ENCODE measurements around the gene NOP14.
A peak's percentile ranks its signal among the peaks of the same experiment; 100 is the strongest.

NOP14 gene

GRCh38 chr4:2934077-2934812 lies 29.0 kb downstream of the NOP14 start:
- in situ Hi-C loops (cut with MboI; ENCODE audit: low pct_unique_long_range_greater_than_20kb, low sequenced_read_pairs, unreplicated experiment): loop anchor here (10.0 kb wide), 1 partner anchor 159 kb away; no protein-coding TSS in a partner anchor
- TF ChIP-seq, protein P1, sequence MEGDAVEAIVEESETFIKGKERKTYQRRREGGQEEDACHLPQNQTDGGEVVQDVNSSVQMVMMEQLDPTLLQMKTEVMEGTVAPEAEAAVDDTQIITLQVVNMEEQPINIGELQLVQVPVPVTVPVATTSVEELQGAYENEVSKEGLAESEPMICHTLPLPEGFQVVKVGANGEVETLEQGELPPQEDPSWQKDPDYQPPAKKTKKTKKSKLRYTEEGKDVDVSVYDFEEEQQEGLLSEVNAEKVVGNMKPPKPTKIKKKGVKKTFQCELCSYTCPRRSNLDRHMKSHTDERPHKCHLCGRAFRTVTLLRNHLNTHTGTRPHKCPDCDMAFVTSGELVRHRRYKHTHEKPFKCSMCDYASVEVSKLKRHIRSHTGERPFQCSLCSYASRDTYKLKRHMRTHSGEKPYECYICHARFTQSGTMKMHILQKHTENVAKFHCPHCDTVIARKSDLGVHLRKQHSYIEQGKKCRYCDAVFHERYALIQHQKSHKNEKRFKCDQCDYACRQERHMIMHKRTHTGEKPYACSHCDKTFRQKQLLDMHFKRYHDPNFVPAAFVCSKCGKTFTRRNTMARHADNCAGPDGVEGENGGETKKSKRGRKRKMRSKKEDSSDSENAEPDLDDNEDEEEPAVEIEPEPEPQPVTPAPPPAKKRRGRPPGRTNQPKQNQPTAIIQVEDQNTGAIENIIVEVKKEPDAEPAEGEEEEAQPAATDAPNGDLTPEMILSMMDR (IDR thresholded peaks at IDR 0.05; ENCODE audit: extremely low read depth, insufficient read depth, missing control alignments): no peak
- DNase-seq (ENCODE audit: low spot score): peak; percentile 73

- TF ChIP-seq, protein P1 (IDR thresholded peaks at IDR 0.05; ENCODE audit: extremely low read depth, insufficient read depth, missing control alignments): no peak
- in situ Hi-C loops (cut with MboI; ENCODE audit: low pct_unique_long_range_greater_than_20kb, low sequenced_read_pairs, unreplicated experiment): loop anchor here (10.0 kb wide), 1 partner anchor 159 kb away; no protein-coding TSS in a partner anchor
- no peak for DNase-seq (ENCODE audit: low spot score)
These were observed 29.6 kb downstream of the NOP14 start for GRCh38 chr4:2933566-2934076.

- TF ChIP-seq, protein P1 (IDR thresholded peaks at IDR 0.05; ENCODE audit: extremely low read depth, insufficient read depth, missing control alignments): no peak
- in situ Hi-C loops (cut with MboI; ENCODE audit: low pct_unique_long_range_greater_than_20kb, low sequenced_read_pairs, unreplicated experiment): loop anchor here (10.0 kb wide), 1 partner anchor 158 kb away; no protein-coding TSS in a partner anchor
- DNase-seq (ENCODE audit: low spot score): no peak
These were observed 30.1 kb downstream of the NOP14 start for GRCh38 chr4:2932951-2933565.

DNA sequence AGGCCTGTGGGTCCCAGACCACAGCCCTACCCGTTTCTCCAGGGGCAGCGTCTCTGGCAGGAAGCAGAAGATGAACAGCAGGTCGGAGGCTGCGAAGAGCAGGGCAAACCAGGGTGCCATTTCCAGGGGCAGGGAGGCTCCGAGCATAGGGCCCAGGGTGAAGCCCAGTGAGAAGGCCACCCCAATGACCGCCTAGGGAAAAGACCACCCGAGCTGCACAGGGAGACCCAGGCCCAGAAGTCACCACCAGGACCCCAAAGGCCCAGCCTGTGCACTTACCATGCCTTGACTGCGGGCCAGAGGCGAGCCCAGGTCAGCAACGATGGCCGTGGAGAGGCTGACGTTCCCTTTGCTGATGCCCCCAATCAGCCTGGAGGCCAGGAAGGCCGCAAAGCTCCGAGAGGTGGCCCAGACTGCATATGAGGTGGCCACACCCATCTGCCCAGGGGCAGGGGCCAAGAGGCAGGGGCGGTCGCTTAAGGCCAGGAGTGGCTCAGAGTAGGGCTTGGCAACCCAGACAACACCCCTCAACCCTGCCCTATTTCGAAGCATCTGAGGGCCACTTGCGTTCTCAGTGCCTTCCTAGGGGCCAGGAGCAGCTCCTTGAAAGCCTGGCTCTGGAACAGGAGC lies 30.8 kb downstream of the NOP14 start:
- TF ChIP-seq, protein P1 (IDR thresholded peaks at IDR 0.05; ENCODE audit: extremely low read depth, insufficient read depth, missing control alignments): no peak
- in situ Hi-C loops (cut with MboI; ENCODE audit: low pct_unique_long_range_greater_than_20kb, low sequenced_read_pairs, unreplicated experiment): loop anchor here (10.0 kb wide), 1 partner anchor 158 kb away; no protein-coding TSS in a partner anchor
- no peak for DNase-seq (ENCODE audit: low spot score)

GRCh38 chr4:2931512-2932301 lies 31.5 kb downstream of the NOP14 start:
- DNase-seq (ENCODE audit: low spot score): peak; percentile 79
- in situ Hi-C loops (cut with MboI; ENCODE audit: low pct_unique_long_range_greater_than_20kb, low sequenced_read_pairs, unreplicated experiment): loop anchor here (10.0 kb wide), 1 partner anchor 157 kb away; no protein-coding TSS in a partner anchor
- TF ChIP-seq, protein P1 (IDR thresholded peaks at IDR 0.05; ENCODE audit: extremely low read depth, insufficient read depth, missing control alignments): peak; percentile 52
